ENCODE data around the gene EPHB1.
"Not testable (repeated sequence)": the region's sequence is repeated elsewhere in the genome, so short reads cannot be mapped to it uniquely, and the experiment has no call there.

EPHB1 gene

GRCh38 chr3:134777341-134777740 lies 17.7 kb upstream of the EPHB1 start:
- no peaks in the 10 kb centered on the region for H3K4me1 ChIP-seq (ENCODE audit: control insufficient read depth, insufficient read depth, low read length)
- no peaks in the 10 kb centered on the region for H3K27me3 ChIP-seq (ENCODE audit: control insufficient read depth, insufficient read depth, low read length)
- no peak overlapping the region for H3K27ac ChIP-seq (ENCODE audit: low read depth, low read length)
- H3K36me3 ChIP-seq (ENCODE audit: control insufficient read depth, insufficient read depth, low read length): no peaks in the 10 kb centered on the region
- H3K9me3 ChIP-seq (ENCODE audit: control insufficient read depth, insufficient read depth, low read length): no peaks in the 10 kb centered on the region
- no peak overlapping the region for H3K9ac ChIP-seq (ENCODE audit: low read depth, low read length)
- H3K4me3 ChIP-seq (ENCODE audit: low read depth, low read length): no peak overlapping the region

- H3K27ac ChIP-seq (ENCODE audit: low read depth, low read length): not testable (repeated sequence)
Observed at GRCh38 chr3:134788283-134788682, 6.8 kb upstream of the EPHB1 start.

GRCh38 chr3:134790065-134790464 lies 5.0 kb upstream of the EPHB1 start:
- no peaks in the 10 kb centered on the region for H3K36me3 ChIP-seq (ENCODE audit: control insufficient read depth, insufficient read depth, low read length)
- no peak overlapping the region for H3K4me3 ChIP-seq (ENCODE audit: low read depth, low read length)
- H3K9ac ChIP-seq (ENCODE audit: low read depth, low read length): no peak overlapping the region
- no peak overlapping the region for H3K27ac ChIP-seq (ENCODE audit: low read depth, low read length)
- H3K9me3 ChIP-seq (ENCODE audit: control insufficient read depth, insufficient read depth, low read length): no peaks in the 10 kb centered on the region
- H3K27me3 ChIP-seq (ENCODE audit: control insufficient read depth, insufficient read depth, low read length): peaks cover 15% of the 10 kb centered on the region
- no peaks in the 10 kb centered on the region for H3K4me1 ChIP-seq (ENCODE audit: control insufficient read depth, insufficient read depth, low read length)

More at GRCh38 chr3:134788283-134788682, 6.8 kb upstream of the EPHB1 start:
- H3K27me3 ChIP-seq (ENCODE audit: control insufficient read depth, insufficient read depth, low read length); H3K9ac ChIP-seq (ENCODE audit: low read depth, low read length); H3K4me3 ChIP-seq (ENCODE audit: low read depth, low read length); H3K36me3 ChIP-seq (ENCODE audit: control insufficient read depth, insufficient read depth, low read length); H3K4me1 ChIP-seq (ENCODE audit: control insufficient read depth, insufficient read depth, low read length); H3K9me3 ChIP-seq (ENCODE audit: control insufficient read depth, insufficient read depth, low read length): not testable (repeated sequence)

GRCh38 chr3:134791992-134792391 lies 3.1 kb upstream of the EPHB1 start:
- H3K27ac ChIP-seq (ENCODE audit: low read depth, low read length): no peak overlapping the region
- H3K9me3 ChIP-seq (ENCODE audit: control insufficient read depth, insufficient read depth, low read length): no peaks in the 10 kb centered on the region
- no peaks in the 10 kb centered on the region for H3K36me3 ChIP-seq (ENCODE audit: control insufficient read depth, insufficient read depth, low read length)
- 0 out of 2 replicates have a peak, but pooled peaks cover under 1% of the 10 kb centered on the region for H3K4me1 ChIP-seq (ENCODE audit: control insufficient read depth, insufficient read depth, low read length)
- no peak overlapping the region for H3K9ac ChIP-seq (ENCODE audit: low read depth, low read length)
- peaks cover 33% of the 10 kb centered on the region for H3K27me3 ChIP-seq (ENCODE audit: control insufficient read depth, insufficient read depth, low read length)
- H3K4me3 ChIP-seq (ENCODE audit: low read depth, low read length): no peak overlapping the region

- no peak overlapping the region for H3K9ac ChIP-seq (ENCODE audit: low read depth, low read length)
- H3K9me3 ChIP-seq (ENCODE audit: control insufficient read depth, insufficient read depth, low read length): no peaks in the 10 kb centered on the region
- 0 out of 2 replicates have a peak, but pooled peaks cover 7% of the 10 kb centered on the region for H3K4me1 ChIP-seq (ENCODE audit: control insufficient read depth, insufficient read depth, low read length)
- H3K27me3 ChIP-seq (ENCODE audit: control insufficient read depth, insufficient read depth, low read length): peaks cover 40% of the 10 kb centered on the region
- no peaks in the 10 kb centered on the region for H3K36me3 ChIP-seq (ENCODE audit: control insufficient read depth, insufficient read depth, low read length)
- H3K4me3 ChIP-seq (ENCODE audit: low read depth, low read length): no peak overlapping the region
- no peak overlapping the region for H3K27ac ChIP-seq (ENCODE audit: low read depth, low read length)
Observed at GRCh38 chr3:134792700-134793099, 2.4 kb upstream of the EPHB1 start.

- H3K4me3 ChIP-seq (ENCODE audit: low read depth, low read length): no peak overlapping the region
- H3K27me3 ChIP-seq (ENCODE audit: control insufficient read depth, insufficient read depth, low read length): peaks cover 49% of the 10 kb centered on the region
- no peaks in the 10 kb centered on the region for H3K36me3 ChIP-seq (ENCODE audit: control insufficient read depth, insufficient read depth, low read length)
- H3K27ac ChIP-seq (ENCODE audit: low read depth, low read length): no peak overlapping the region
- peaks cover 11% of the 10 kb centered on the region; the same call in 1 of the 2 replicates for H3K4me1 ChIP-seq (ENCODE audit: control insufficient read depth, insufficient read depth, low read length)
- H3K9ac ChIP-seq (ENCODE audit: low read depth, low read length): no peak overlapping the region
- no peaks in the 10 kb centered on the region for H3K9me3 ChIP-seq (ENCODE audit: control insufficient read depth, insufficient read depth, low read length)
Observed at GRCh38 chr3:134793562-134793961, 1.5 kb upstream of the EPHB1 start.

GRCh38 chr3:134794323-134794722 lies 737 bp upstream of the EPHB1 start:
- H3K9me3 ChIP-seq (ENCODE audit: control insufficient read depth, insufficient read depth, low read length): no peaks in the 10 kb centered on the region
- H3K27me3 ChIP-seq (ENCODE audit: control insufficient read depth, insufficient read depth, low read length): peaks cover 55% of the 10 kb centered on the region

GRCh38 chr3:134795746-134796280 lies 753 bp downstream of the EPHB1 start:
- Histone ChIP-seq H3K27ac (ENCODE audit: low read depth, low read length) (no peak overlapping the region), H3K4me3 (ENCODE audit: low read depth, low read length) (peak overlapping the region; percentile 67), H3K9ac (ENCODE audit: low read depth, low read length) (no peak overlapping the region), H3K36me3 (ENCODE audit: control insufficient read depth, insufficient read depth, low read length) (no peaks in the 10 kb centered on the region), H3K9me3 (ENCODE audit: control insufficient read depth, insufficient read depth, low read length) (no peaks in the 10 kb centered on the region), H3K27me3 (ENCODE audit: control insufficient read depth, insufficient read depth, low read length) (peaks cover 55% of the 10 kb centered on the region), H3K4me1 (ENCODE audit: control insufficient read depth, insufficient read depth, low read length) (peaks cover 11% of the 10 kb centered on the region; the same call in 1 of the 2 replicates)

More at GRCh38 chr3:134794323-134794722, 737 bp upstream of the EPHB1 start:
- Histone ChIP-seq H3K4me1 (ENCODE audit: control insufficient read depth, insufficient read depth, low read length) (peaks cover 11% of the 10 kb centered on the region; the same call in 1 of the 2 replicates), H3K36me3 (ENCODE audit: control insufficient read depth, insufficient read depth, low read length) (no peaks in the 10 kb centered on the region), H3K9ac (ENCODE audit: low read depth, low read length) (no peak overlapping the region), H3K4me3 (ENCODE audit: low read depth, low read length) (no peak overlapping the region), H3K27ac (ENCODE audit: low read depth, low read length) (no peak overlapping the region)

- Histone ChIP-seq H3K4me3 (ENCODE audit: low read depth, low read length) (peak overlapping the region; percentile 67), H3K27ac (ENCODE audit: low read depth, low read length) (no peak overlapping the region), H3K4me1 (ENCODE audit: control insufficient read depth, insufficient read depth, low read length) (peaks cover 11% of the 10 kb centered on the region; the same call in 1 of the 2 replicates), H3K36me3 (ENCODE audit: control insufficient read depth, insufficient read depth, low read length) (no peaks in the 10 kb centered on the region), H3K9me3 (ENCODE audit: control insufficient read depth, insufficient read depth, low read length) (no peaks in the 10 kb centered on the region), H3K9ac (ENCODE audit: low read depth, low read length) (no peak overlapping the region), H3K27me3 (ENCODE audit: control insufficient read depth, insufficient read depth, low read length) (peaks cover 55% of the 10 kb centered on the region)
Observed at GRCh38 chr3:134796281-134797056, 1.4 kb downstream of the EPHB1 start.

- Histone ChIP-seq H3K36me3 (ENCODE audit: control insufficient read depth, insufficient read depth, low read length) (no peaks in the 10 kb centered on the region), H3K27ac (ENCODE audit: low read depth, low read length) (no peak overlapping the region), H3K9ac (ENCODE audit: low read depth, low read length) (no peak overlapping the region), H3K4me1 (ENCODE audit: control insufficient read depth, insufficient read depth, low read length) (peaks cover 11% of the 10 kb centered on the region; the same call in 1 of the 2 replicates), H3K9me3 (ENCODE audit: control insufficient read depth, insufficient read depth, low read length) (no peaks in the 10 kb centered on the region), H3K27me3 (ENCODE audit: control insufficient read depth, insufficient read depth, low read length) (peaks cover 55% of the 10 kb centered on the region), H3K4me3 (ENCODE audit: low read depth, low read length) (peak overlapping the region; percentile 67)
Observed at GRCh38 chr3:134797057-134797740, 2.1 kb downstream of the EPHB1 start.
